ENCODE results near the gene LRCH1.

The LRCH1 gene

GRCh38 chr13:46572752-46573431, 19.9 kb downstream of the LRCH1 start:
- DNase-seq (ENCODE audit: extremely low spot score) = no peak
- TF ChIP-seq ELF4 (IDR thresholded peaks at IDR 0.05) (no peak), ZNF384 (IDR thresholded peaks at IDR 0.05) (no peak), SUZ12 (IDR thresholded peaks at IDR 0.05) (no peak)
- POLR2A ChIA-PET = no interaction called here
- CTCF ChIA-PET = no interaction called here

GRCh38 chr13:46575301-46575771, 22.4 kb downstream of the LRCH1 start:
- CTCF ChIA-PET = no interaction called here

GRCh38 chr13:46575818-46576221, 22.9 kb downstream of the LRCH1 start:
- POLR2A ChIA-PET = no interaction called here
- TF ChIP-seq FOXM1 (IDR thresholded peaks at IDR 0.05; ENCODE audit: borderline replicate concordance) (no peak), FOXK2 (IDR thresholded peaks at IDR 0.05) (no peak), ELF4 (IDR thresholded peaks at IDR 0.05) (no peak), SP1 (IDR thresholded peaks at IDR 0.05) (no peak), FOXA1 (IDR thresholded peaks at IDR 0.05) (no peak), PKNOX1 (IDR thresholded peaks at IDR 0.05) (no peak), ARNT (IDR thresholded peaks at IDR 0.05) (no peak), NFRKB (IDR thresholded peaks at IDR 0.05) (no peak), ZNF384 (IDR thresholded peaks at IDR 0.05) (no peak), TARDBP (IDR thresholded peaks at IDR 0.05) (no peak), HDGF (IDR thresholded peaks at IDR 0.05; ENCODE audit: borderline replicate concordance) (no peak), LEF1 (IDR thresholded peaks at IDR 0.05; ENCODE audit: borderline replicate concordance) (no peak), SUZ12 (IDR thresholded peaks at IDR 0.05) (no peak), BHLHE40 (IDR thresholded peaks at IDR 0.05; ENCODE audit: borderline replicate concordance) (no peak), CTBP1 (IDR thresholded peaks at IDR 0.05; ENCODE audit: borderline replicate concordance) (no peak), L3MBTL2 (conservative IDR thresholded peaks at IDR 0.05) (no peak)
- no peak for DNase-seq (ENCODE audit: extremely low spot score)
- CTCF ChIA-PET = interaction anchor here (0.8 kb wide), 1 partner anchor 9 kb away, joined by 3 read pairs; no protein-coding TSS in a partner anchor

More at GRCh38 chr13:46575301-46575771, 22.4 kb downstream of the LRCH1 start:
- TF ChIP-seq FOXA1 (IDR thresholded peaks at IDR 0.05) (no peak), HDGF (IDR thresholded peaks at IDR 0.05; ENCODE audit: borderline replicate concordance) (no peak), BHLHE40 (IDR thresholded peaks at IDR 0.05; ENCODE audit: borderline replicate concordance) (no peak), NFRKB (IDR thresholded peaks at IDR 0.05) (no peak), L3MBTL2 (conservative IDR thresholded peaks at IDR 0.05) (no peak), FOXK2 (IDR thresholded peaks at IDR 0.05) (no peak), LEF1 (IDR thresholded peaks at IDR 0.05; ENCODE audit: borderline replicate concordance) (no peak)
- POLR2A ChIA-PET = no interaction called here
- no peak for DNase-seq (ENCODE audit: extremely low spot score)

GRCh38 chr13:46576762-46577161, 23.8 kb downstream of the LRCH1 start:
- ChIA-PET CTCF (no interaction called here), POLR2A (no interaction called here)
- TF ChIP-seq BHLHE40 (IDR thresholded peaks at IDR 0.05; ENCODE audit: borderline replicate concordance) (no peak), NFRKB (IDR thresholded peaks at IDR 0.05) (no peak), FOXK2 (IDR thresholded peaks at IDR 0.05) (no peak), TARDBP (IDR thresholded peaks at IDR 0.05) (no peak), L3MBTL2 (conservative IDR thresholded peaks at IDR 0.05) (no peak), FOXM1 (IDR thresholded peaks at IDR 0.05; ENCODE audit: borderline replicate concordance) (no peak), HDGF (IDR thresholded peaks at IDR 0.05; ENCODE audit: borderline replicate concordance) (no peak), FOXA1 (IDR thresholded peaks at IDR 0.05) (no peak), LEF1 (IDR thresholded peaks at IDR 0.05; ENCODE audit: borderline replicate concordance) (no peak), CTBP1 (IDR thresholded peaks at IDR 0.05; ENCODE audit: borderline replicate concordance) (no peak), ELF4 (IDR thresholded peaks at IDR 0.05) (no peak), PKNOX1 (IDR thresholded peaks at IDR 0.05) (no peak), ARNT (IDR thresholded peaks at IDR 0.05) (no peak), ZNF384 (IDR thresholded peaks at IDR 0.05) (no peak), SP1 (IDR thresholded peaks at IDR 0.05) (no peak)
- DNase-seq (ENCODE audit: extremely low spot score) = no peak

GRCh38 chr13:46577696-46578589, 25.0 kb downstream of the LRCH1 start:
- TF ChIP-seq CTBP1 (IDR thresholded peaks at IDR 0.05; ENCODE audit: borderline replicate concordance) = no peak
- TF ChIP-seq NFRKB (IDR thresholded peaks at IDR 0.05) = no peak
- TF ChIP-seq FOXA1 (IDR thresholded peaks at IDR 0.05) = no peak
- TF ChIP-seq HDGF (IDR thresholded peaks at IDR 0.05; ENCODE audit: borderline replicate concordance) = no peak
- TF ChIP-seq LEF1 (IDR thresholded peaks at IDR 0.05; ENCODE audit: borderline replicate concordance) = no peak
- no peak for TF ChIP-seq TARDBP (IDR thresholded peaks at IDR 0.05)
- TF ChIP-seq L3MBTL2 (conservative IDR thresholded peaks at IDR 0.05) = no peak
- no peak for TF ChIP-seq ELF4 (IDR thresholded peaks at IDR 0.05)
- TF ChIP-seq FOXM1 (IDR thresholded peaks at IDR 0.05; ENCODE audit: borderline replicate concordance) = no peak
- no peak for TF ChIP-seq PKNOX1 (IDR thresholded peaks at IDR 0.05)
- TF ChIP-seq ZNF384 (IDR thresholded peaks at IDR 0.05) = no peak
- no peak for TF ChIP-seq FOXK2 (IDR thresholded peaks at IDR 0.05)
- TF ChIP-seq ARNT (IDR thresholded peaks at IDR 0.05) = no peak
- TF ChIP-seq SP1 (IDR thresholded peaks at IDR 0.05) = no peak
- no peak for TF ChIP-seq SUZ12 (IDR thresholded peaks at IDR 0.05)
- TF ChIP-seq BHLHE40 (IDR thresholded peaks at IDR 0.05; ENCODE audit: borderline replicate concordance) = no peak
- POLR2A ChIA-PET = no interaction called here
- CTCF ChIA-PET = no interaction called here
- no peak for DNase-seq (ENCODE audit: extremely low spot score)

Data from HEK293T (cell line).